Stimulated activated CD4-positive, alpha-beta T cell treated with anti-CD3 and anti-CD28 coated beads, Interleukin-15, amount 100 ng/mL, for 1 hour (primary cell): ENCODE results near the gene FAM20A.
"Not testable (repeated sequence)": the region's sequence is repeated elsewhere in the genome, so short reads cannot be mapped to it uniquely, and the experiment has no call there.

Experiments used
- DNase-seq, 2 donors: peaks; one replicate each; pipeline ENCODE4 v3.0.0-alpha.2; 2020; ENCODE audit warnings: low read depth in 1 of 2, low spot score in 1 of 2

Gene FAM20A

GRCh38 chr17:68592682-68593641 is 8.2 kb downstream of the FAM20A start:
- no peak for DNase-seq

- DNase-seq, result no peak
Measured at GRCh38 chr17:68592009-68592408, 9.2 kb downstream of the FAM20A start.

- no peak for DNase-seq
Measured at GRCh38 chr17:68591583-68591982, 9.6 kb downstream of the FAM20A start.

- DNase-seq, result no peak
Measured at GRCh38 chr17:68589086-68589485, 12.1 kb downstream of the FAM20A start.

- DNase-seq, result no peak
Measured at GRCh38 chr17:68588362-68588761, 12.8 kb downstream of the FAM20A start.

- no peak for DNase-seq
Measured at GRCh38 chr17:68587847-68588246, 13.3 kb downstream of the FAM20A start.

GRCh38 chr17:68587026-68587425 is 14.1 kb downstream of the FAM20A start:
- DNase-seq, result no peak

- no peak for DNase-seq
Measured at GRCh38 chr17:68585643-68586042, 15.5 kb downstream of the FAM20A start.

GRCh38 chr17:68584581-68585303 is 16.4 kb downstream of the FAM20A start:
- no peak for DNase-seq

- DNase-seq, result not testable (repeated sequence)
Measured at GRCh38 chr17:68582867-68583266, 18.3 kb downstream of the FAM20A start.

GRCh38 chr17:68581863-68582645 is 19.1 kb downstream of the FAM20A start:
- DNase-seq, result no peak

- DNase-seq, result no peak
Measured at GRCh38 chr17:68580236-68580770, 20.9 kb downstream of the FAM20A start.

- no peak for DNase-seq
Measured at GRCh38 chr17:68579194-68579927, 21.8 kb downstream of the FAM20A start.

GRCh38 chr17:68578236-68578635 is 22.9 kb downstream of the FAM20A start:
- DNase-seq, result no peak

- DNase-seq, result no peak
Measured at GRCh38 chr17:68577497-68577821, 23.7 kb downstream of the FAM20A start.

GRCh38 chr17:68576811-68577496 is 24.2 kb downstream of the FAM20A start:
- no peak for DNase-seq

- DNase-seq, result no peak
Measured at GRCh38 chr17:68576137-68576536, 25.0 kb downstream of the FAM20A start.

- no peak for DNase-seq
Measured at GRCh38 chr17:68573338-68573737, 27.8 kb downstream of the FAM20A start.

- no peak for DNase-seq
Measured at GRCh38 chr17:68572138-68572842, 28.9 kb downstream of the FAM20A start.
